H1 (cell line): ENCODE data around the gene TXNL4A. TPM values are rescaled to one million over a fixed set of nuclear protein-coding genes. Genes with fewer than 3 reads are reported as not detected.

Experiments
- CTCF ChIA-PET: fragments of 300-600 bp; sonication (Branson Sonifier 250); formaldehyde crosslinking; loops from one replicate; lab custom pipeline; 2021; ENCODE audit not compliant: partially characterized antibody; lab: Charles Lee
- POLR2A ChIA-PET: fragments of 300-600 bp; sonication (Branson Sonifier 250); formaldehyde crosslinking; loops from one replicate; lab custom pipeline; 2021; ENCODE audit warnings: inconsistent platforms; ENCODE audit not compliant: partially characterized antibody; lab: Charles Lee
- DNase-seq, 2 experiments: peaks; one replicate each; pipeline versions ENCODE4 v3.0.0 to v3.0.0-alpha.2; 2010 to 2022; ENCODE audit warnings: low spot score in 2 of 2, low read depth in 1 of 2, mixed read lengths in 1 of 2
- FAIRE-seq: peaks from 2 replicates; lab custom pipeline; 2011; peaks lifted over from hg19 to GRCh38; lab: Jason Lieb, UNC
- H2AFZ ChIP-seq: 2 replicates; pipeline ENCODE4 v1.8.1; 2012; ENCODE audit warnings: low read length, inconsistent platforms
- H2AK5ac ChIP-seq: 2 replicates; pipeline ENCODE4 v1.6.1; 2013; ENCODE audit warnings: low read depth, low read length
- H2BK120ac ChIP-seq: replicated peaks from 2 replicates; pipeline ENCODE3; 2013; ENCODE audit warnings: low read depth, low read length, inconsistent platforms
- H2BK12ac ChIP-seq: 2 replicates; pipeline ENCODE4 v1.6.1; 2013; ENCODE audit warnings: low read depth, low read length
- H2BK15ac ChIP-seq: 2 replicates; pipeline ENCODE4 v1.6.1; 2013; ENCODE audit warnings: low read length
- H2BK20ac ChIP-seq: 2 replicates; pipeline ENCODE4 v1.6.1; 2013; ENCODE audit warnings: low read length
- H2BK5ac ChIP-seq: 2 replicates; pipeline ENCODE4 v1.6.1; 2013; ENCODE audit warnings: low read depth, low read length
- H3K14ac ChIP-seq: 2 replicates; pipeline ENCODE4 v1.6.1; 2013; ENCODE audit warnings: inconsistent platforms; ENCODE audit not compliant: insufficient read length
- H3K18ac ChIP-seq: 2 replicates; pipeline ENCODE4 v1.6.1; 2013; ENCODE audit warnings: low read length; ENCODE audit errors: extremely low read depth
- H3K23ac ChIP-seq: 2 replicates; pipeline ENCODE4 v1.6.1; 2013; ENCODE audit warnings: inconsistent platforms; ENCODE audit not compliant: insufficient read length
- H3K23me2 ChIP-seq: 2 replicates; pipeline ENCODE4 v1.6.1; 2013; ENCODE audit warnings: low read depth, low read length
- H3K27ac ChIP-seq: 2 replicates; pipeline ENCODE4 v1.6.1; 2011; ENCODE audit warnings: low read depth, low read length, inconsistent platforms
- H3K27me3 ChIP-seq, 4 experiments: replicated peaks in 1 of 4; 1 replicate in 1 of 4; 2 replicates in 3 of 4; pipeline versions ENCODE4 v1.6.1 to v1.8.1; 2011 to 2013; ENCODE audit warnings: low read length in 3 of 4, mild to moderate bottlenecking in 3 of 4, inconsistent platforms in 2 of 4, mixed read lengths in 2 of 4, moderate library complexity in 1 of 4; ENCODE audit not compliant: control insufficient read depth in 3 of 4, insufficient read depth in 3 of 4; ENCODE audit errors: extremely low read depth in 1 of 4
- H3K36me3 ChIP-seq, 4 experiments: 2 replicates each; pipeline versions ENCODE4 v1.6.1 to v1.8.1; 2011 to 2013; ENCODE audit warnings: mild to moderate bottlenecking in 4 of 4, low read length in 3 of 4, moderate library complexity in 2 of 4, control low read depth in 1 of 4, inconsistent platforms in 1 of 4; ENCODE audit not compliant: insufficient read depth in 4 of 4, control insufficient read depth in 2 of 4
- H3K4ac ChIP-seq: replicated peaks from 2 replicates; pipeline ENCODE3; 2013; ENCODE audit warnings: low read length, low read depth, mixed read lengths, inconsistent platforms; ENCODE audit not compliant: insufficient read length
- H3K4me1 ChIP-seq, 4 experiments: replicated peaks in 1 of 4; 1 replicate in 1 of 4; 2 replicates in 3 of 4; pipeline versions ENCODE4 v1.6.1 to v1.8.1; 2011 to 2013; ENCODE audit warnings: low read length in 3 of 4, inconsistent platforms in 2 of 4, mixed read lengths in 1 of 4; ENCODE audit not compliant: insufficient read depth in 4 of 4, control insufficient read depth in 3 of 4
- H3K4me2 ChIP-seq, 2 experiments: 2 replicates each; pipeline versions ENCODE4 v1.6.1 to v1.8.1; 2011 to 2013; ENCODE audit warnings: low read depth in 2 of 2, low read length in 2 of 2, control low read depth in 1 of 2, inconsistent platforms in 1 of 2, mild to moderate bottlenecking in 1 of 2; ENCODE audit not compliant: insufficient read depth in 1 of 2
- H3K4me3 ChIP-seq, 4 experiments: fragments of 200-600, 300-600 bp in 1 of 4; sonication (generic), shearing (Covaris generic), sonication (Bioruptor Twin) in 1 of 4; 2 replicates each; pipeline versions ENCODE4 v1.5.1 to v1.8.1; 2011 to 2016; ENCODE audit warnings: low read length in 4 of 4, low read depth in 3 of 4, control low read depth in 2 of 4, inconsistent platforms in 2 of 4, mild to moderate bottlenecking in 2 of 4, mixed read lengths in 1 of 4, moderate library complexity in 1 of 4; ENCODE audit not compliant: insufficient read depth in 2 of 4; ENCODE audit errors: extremely low read depth in 1 of 4
- H3K56ac ChIP-seq: replicated peaks from 2 replicates; pipeline ENCODE3; 2013; ENCODE audit warnings: low read depth, mild to moderate bottlenecking, mixed read lengths, low read length, inconsistent platforms; ENCODE audit not compliant: insufficient read length
- H3K79me1 ChIP-seq: 2 replicates; pipeline ENCODE4 v1.6.1; 2013; ENCODE audit warnings: low read depth, low read length, control low read depth
- H3K79me2 ChIP-seq, 2 experiments: 2 replicates each; pipeline versions ENCODE4 v1.6.1 to v1.8.1; 2012 to 2013; ENCODE audit warnings: low read length in 2 of 2, mild to moderate bottlenecking in 2 of 2, inconsistent platforms in 1 of 2; ENCODE audit not compliant: insufficient read depth in 2 of 2, control insufficient read depth in 1 of 2
- H3K9ac ChIP-seq, 4 experiments: replicated peaks in 1 of 4; 1 replicate in 1 of 4; 2 replicates in 3 of 4; pipeline versions ENCODE4 v1.6.1 to v1.8.1; 2011 to 2013; ENCODE audit warnings: low read depth in 3 of 4, low read length in 3 of 4, control low read depth in 2 of 4, mild to moderate bottlenecking in 2 of 4, moderate library complexity in 2 of 4, inconsistent platforms in 1 of 4; ENCODE audit errors: extremely low read depth in 1 of 4
- H3K9me3 ChIP-seq, 2 experiments: 2 replicates each; pipeline versions ENCODE4 v1.6.1 to v1.8.1; 2012 to 2013; ENCODE audit warnings: mild to moderate bottlenecking in 2 of 2, moderate library complexity in 2 of 2, control low read depth in 1 of 2, inconsistent platforms in 1 of 2, low read depth in 1 of 2, low read length in 1 of 2, mixed read lengths in 1 of 2; ENCODE audit not compliant: insufficient read depth in 2 of 2
- H4K20me1 ChIP-seq, 2 experiments: replicated peaks in 1 of 2; 2 replicates each; pipeline versions ENCODE3 to v1.8.1; 2011 to 2013; ENCODE audit warnings: inconsistent platforms in 2 of 2, low read length in 2 of 2, mild to moderate bottlenecking in 1 of 2; ENCODE audit not compliant: insufficient read depth in 2 of 2, control insufficient read depth in 1 of 2
- H4K5ac ChIP-seq: 2 replicates; pipeline ENCODE4 v1.6.1; 2013; ENCODE audit warnings: low read length, low read depth, mixed read lengths, inconsistent platforms; ENCODE audit not compliant: insufficient read length
- H4K8ac ChIP-seq: 2 replicates; pipeline ENCODE4 v1.8.0; 2013; ENCODE audit warnings: mild to moderate bottlenecking, moderate library complexity, low read length, inconsistent platforms; ENCODE audit not compliant: insufficient read depth; ENCODE audit errors: extremely low read depth
- H4K91ac ChIP-seq: replicated peaks from 2 replicates; pipeline ENCODE3; 2013; ENCODE audit warnings: low read length, mixed read lengths, inconsistent platforms; ENCODE audit not compliant: insufficient read length
- CEBPB ChIP-seq: IDR thresholded peaks from 2 replicates; pipeline ENCODE4 v1.6.1; 2012; ENCODE audit warnings: low read depth, low read length
- NANOG ChIP-seq: IDR thresholded peaks from 2 replicates; pipeline ENCODE4 v1.6.1; 2011; ENCODE audit warnings: low read length, low read depth, mild to moderate bottlenecking, inconsistent platforms; ENCODE audit not compliant: insufficient read depth, poor library complexity, severe bottlenecking
- WGBS, 2 experiments: shearing (Covaris generic) in 1 of 2; methylation state at CpG; one replicate each; pipeline versions ENCODE4 v1.1.6 to v1.1.7; 2013 to 2015; ENCODE audit warnings: low lambda C conversion rate in 2 of 2, mixed read lengths in 2 of 2, inconsistent platforms in 1 of 2, low coverage in 1 of 2, missing lambda C conversion rate in 1 of 2; ENCODE audit not compliant: insufficient replicate concordance in 2 of 2, insufficient coverage in 1 of 2, insufficient read length in 1 of 2; ENCODE audit errors: extremely low coverage in 1 of 2, missing lambda C conversion rate in 1 of 2; 5-methylcytosine and 5-hydroxymethylcytosine counted together
- polyA plus RNA-seq, 7 experiments: library from polyadenylated mRNA; depleted of rRNA in 3 of 7; stranded (reverse) in 5 of 7; unstranded in 2 of 7; fragments of >200 nt in 5 of 7; fragments of 200-250 nt in 2 of 7; gene quantifications; 1 replicate in 5 of 7; 2 replicates in 1 of 7; 4 replicates in 1 of 7; pipeline versions ENCODE4 v1.2.1 to v1.2.3, GENCODE V29; 2011 to 2013; ENCODE audit warnings: missing spikeins in 2 of 7, mixed read lengths in 2 of 7
- total RNA-seq: library from RNA; stranded (reverse); fragmentation: NEBNext Ultra II Directional; extraction: Animal tissue kit (Norgen Biotek cat#: 25700); gene quantifications from 2 replicates; pipeline ENCODE4 v1.2.1, GENCODE V29; 2021

TXNL4A gene
- total and polyA plus RNA-seq, 2 of the 8 experiments (the other 6 are each of a cell fraction or from before 2014, with no cell fraction given): 169 to 181 TPM

DNA sequence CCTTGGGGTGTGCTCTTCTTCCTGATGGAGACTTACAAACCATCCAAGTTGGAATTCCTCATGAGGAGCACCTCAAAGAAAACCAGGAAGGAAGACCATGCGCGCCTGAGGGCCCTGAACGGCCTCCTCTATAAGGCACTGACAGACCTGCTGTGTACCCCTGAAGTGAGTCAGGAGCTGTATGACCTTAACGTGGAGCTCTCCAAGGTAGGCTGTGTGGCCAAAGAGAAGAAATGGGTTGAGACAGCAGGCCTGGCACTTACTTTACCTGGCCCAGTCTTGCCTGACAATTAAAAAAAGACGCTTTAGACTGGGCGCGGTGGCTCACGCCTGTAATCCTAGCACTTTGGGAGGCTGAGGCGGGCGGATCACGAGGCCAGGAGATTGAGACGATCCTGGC, 48.9 kb upstream of the TXNL4A start:
- H3K9me3 ChIP-seq: no peaks in the 10 kb centered on the region
- H2BK12ac ChIP-seq: no peak overlapping the region
- POLR2A ChIA-PET: interaction anchor here (0.6 to 1.6 kb wide), 2 partner anchors 71 to 170 kb away, joined by 3 to 5 read pairs; no protein-coding TSS in a partner anchor
- H3K9ac ChIP-seq: no peak overlapping the region
- H3K4me1 ChIP-seq: peaks cover 0 to 10% (median 4%) of the 10 kb centered on the region in 4 experiments; a peak in 5 of 7 replicates
- H3K36me3 ChIP-seq: peaks cover 0 to 6% (median 2%) of the 10 kb centered on the region in 4 experiments; a peak in 3 of 8 replicates
- H3K23me2 ChIP-seq: peaks cover 9% of the 10 kb centered on the region; the same call in 1 of the 2 replicates
- H4K8ac ChIP-seq: no peak overlapping the region; the same call in 1 of the 2 replicates
- no peak overlapping the region for H3K14ac ChIP-seq
- H3K4me3 ChIP-seq: no peak overlapping the region
- TF ChIP-seq CEBPB: no peak
- TF ChIP-seq NANOG: no peak
- no peak overlapping the region for H2BK120ac ChIP-seq
- no peak for DNase-seq
- CTCF ChIA-PET: interaction anchor here (0.6 kb wide), 1 partner anchor 125 kb away, joined by 3 read pairs; no protein-coding TSS in a partner anchor
- H2BK15ac ChIP-seq: no peak overlapping the region
- no peak overlapping the region for H3K23ac ChIP-seq
- H4K91ac ChIP-seq: no peak overlapping the region
- no peak overlapping the region for H2BK5ac ChIP-seq
- FAIRE-seq: no peak
- H3K79me1 ChIP-seq: peaks cover 4% of the 10 kb centered on the region
- no peak overlapping the region for H3K27ac ChIP-seq
- no peak overlapping the region for H2AFZ ChIP-seq
- H3K27me3 ChIP-seq: no peaks in the 10 kb centered on the region
- H3K79me2 ChIP-seq: peaks cover 0 to 22% of the 10 kb centered on the region in 2 experiments; a peak in 3 of 4 replicates
- H4K20me1 ChIP-seq: peaks cover 0 to 13% of the 10 kb centered on the region in 2 experiments
- H3K4ac ChIP-seq: no peak overlapping the region
- H2AK5ac ChIP-seq: no peak overlapping the region
- H3K4me2 ChIP-seq: no peak overlapping the region
- no peak overlapping the region for H4K5ac ChIP-seq
- 92% methylated on average over 12 of the region's 12 CpGs; no CpG with 5 or more reads in 1 of the 2 experiments for WGBS, 2 experiments
- H3K56ac ChIP-seq: no peak overlapping the region
- no peak overlapping the region for H3K18ac ChIP-seq
- H2BK20ac ChIP-seq: no peak overlapping the region
